Measurements from ENCODE around the gene COL5A1. TPM values are rescaled to one million over a fixed set of nuclear protein-coding genes. Genes with fewer than 3 reads are reported as not detected.

The COL5A1 gene
- total RNA-seq, 4 donors from 2014 or later: 51.9 to 78.3 (median 62.4) TPM

DNA sequence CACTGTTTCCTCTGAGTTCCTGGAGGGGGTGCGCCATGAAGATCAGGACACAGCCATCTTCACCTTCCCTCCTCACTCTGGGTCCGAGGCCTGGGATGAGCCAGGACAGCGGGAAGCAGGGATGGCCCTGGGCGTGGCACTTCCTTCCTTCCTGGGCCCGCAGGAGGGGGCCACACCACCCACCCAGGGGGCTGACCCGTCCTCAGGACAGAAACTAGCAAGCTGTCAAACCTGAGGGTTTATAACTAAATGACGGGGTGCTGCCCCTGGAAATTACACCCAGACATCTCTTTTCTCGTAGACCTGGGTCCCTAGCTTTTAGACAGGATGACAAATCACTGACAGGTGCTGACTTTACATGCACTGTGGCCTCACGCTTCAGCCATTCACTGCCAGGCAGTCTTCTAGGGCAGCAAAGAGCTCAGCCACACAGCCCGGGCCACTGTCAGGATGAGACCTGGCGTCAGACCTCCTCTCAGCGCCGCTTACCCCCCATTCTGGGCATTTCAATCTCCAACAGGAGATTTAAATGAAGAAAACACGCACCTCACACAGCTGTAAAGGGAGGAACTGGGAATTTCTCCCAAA, 247.1 kb downstream of the COL5A1 start:
- H3K4me3 ChIP-seq: no peak overlapping the region
- H3K27ac ChIP-seq: no peak overlapping the region
- no peaks in the 10 kb centered on the region for H3K36me3 ChIP-seq
- H3K27me3 ChIP-seq: peaks cover 0 to 9% of the 10 kb centered on the region in 2 donors
- H3K4me1 ChIP-seq: no peaks in the 10 kb centered on the region
- no peaks in the 10 kb centered on the region for H3K9me3 ChIP-seq
- WGBS, 2 donors: 84 to 86% methylated on average over 14 of the region's 14 CpGs
- TF ChIP-seq EP300 (IDR thresholded peaks at IDR 0.05) (no peak), POLR2A (IDR thresholded peaks at IDR 0.05) (no peak)
- TF ChIP-seq, protein P1, sequence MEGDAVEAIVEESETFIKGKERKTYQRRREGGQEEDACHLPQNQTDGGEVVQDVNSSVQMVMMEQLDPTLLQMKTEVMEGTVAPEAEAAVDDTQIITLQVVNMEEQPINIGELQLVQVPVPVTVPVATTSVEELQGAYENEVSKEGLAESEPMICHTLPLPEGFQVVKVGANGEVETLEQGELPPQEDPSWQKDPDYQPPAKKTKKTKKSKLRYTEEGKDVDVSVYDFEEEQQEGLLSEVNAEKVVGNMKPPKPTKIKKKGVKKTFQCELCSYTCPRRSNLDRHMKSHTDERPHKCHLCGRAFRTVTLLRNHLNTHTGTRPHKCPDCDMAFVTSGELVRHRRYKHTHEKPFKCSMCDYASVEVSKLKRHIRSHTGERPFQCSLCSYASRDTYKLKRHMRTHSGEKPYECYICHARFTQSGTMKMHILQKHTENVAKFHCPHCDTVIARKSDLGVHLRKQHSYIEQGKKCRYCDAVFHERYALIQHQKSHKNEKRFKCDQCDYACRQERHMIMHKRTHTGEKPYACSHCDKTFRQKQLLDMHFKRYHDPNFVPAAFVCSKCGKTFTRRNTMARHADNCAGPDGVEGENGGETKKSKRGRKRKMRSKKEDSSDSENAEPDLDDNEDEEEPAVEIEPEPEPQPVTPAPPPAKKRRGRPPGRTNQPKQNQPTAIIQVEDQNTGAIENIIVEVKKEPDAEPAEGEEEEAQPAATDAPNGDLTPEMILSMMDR (IDR thresholded peaks at IDR 0.05): no peak
- DNase-seq (ENCODE audit: low spot score in 2 of 2): no peak

DNA sequence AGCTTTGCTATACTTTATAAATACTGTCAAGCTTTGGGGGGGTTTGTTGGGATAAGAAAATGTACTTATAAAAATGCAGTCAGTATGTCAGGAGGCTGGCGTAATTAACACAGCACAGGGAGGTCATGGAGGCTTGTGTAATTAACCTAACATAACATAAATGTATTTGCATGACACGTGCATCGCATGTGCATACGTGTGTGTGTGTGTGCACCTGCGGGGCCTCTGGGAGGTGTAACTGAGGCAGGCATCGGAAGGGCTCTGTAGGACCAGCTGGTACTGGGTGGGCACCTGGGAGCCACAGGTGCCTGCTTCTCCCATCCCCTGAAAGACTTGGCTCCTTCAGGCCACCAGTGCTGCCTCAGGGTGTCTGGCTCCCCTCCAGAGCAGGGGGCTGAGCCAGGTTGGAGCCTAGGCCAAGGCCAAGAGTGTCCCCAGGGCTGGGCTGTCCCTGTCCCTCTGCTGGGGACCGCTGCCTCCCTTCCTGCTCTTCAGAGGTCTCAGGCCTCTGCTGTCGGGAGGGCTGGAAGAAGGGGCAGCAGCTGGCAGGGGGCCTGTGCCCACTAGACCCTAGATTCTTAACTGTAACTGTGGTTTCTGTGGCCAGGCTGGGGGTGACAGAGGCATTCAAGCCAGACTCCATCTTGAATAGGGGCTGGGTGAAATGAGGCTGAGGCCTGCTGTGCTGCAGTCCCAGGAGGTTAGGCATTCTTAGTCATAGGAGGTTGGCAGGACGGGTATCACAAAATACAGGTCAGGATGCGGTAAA, 248.0 kb downstream of the COL5A1 start:
- TF ChIP-seq POLR2A (IDR thresholded peaks at IDR 0.05) (no peak), EP300 (IDR thresholded peaks at IDR 0.05) (no peak)
- TF ChIP-seq, protein P1 (IDR thresholded peaks at IDR 0.05): no peak
- Histone ChIP-seq H3K36me3 (no peaks in the 10 kb centered on the region), H3K4me1 (no peaks in the 10 kb centered on the region), H3K4me3 (no peak overlapping the region), H3K9me3 (peaks cover 0 to 7% (median 0%) of the 10 kb centered on the region in 4 donors), H3K27ac (no peak overlapping the region), H3K27me3 (peaks cover 0 to 9% of the 10 kb centered on the region in 2 donors)
- DNase-seq (ENCODE audit: low spot score in 2 of 2): no peak
- WGBS, 2 donors: 87 to 97% methylated on average over 10 of the region's 10 CpGs

- Histone ChIP-seq H3K27ac (no peak overlapping the region), H3K27me3 (peaks cover 0 to 9% of the 10 kb centered on the region in 2 donors), H3K4me1 (no peaks in the 10 kb centered on the region), H3K9me3 (peaks cover 0 to 13% (median 0%) of the 10 kb centered on the region in 4 donors), H3K4me3 (no peak overlapping the region), H3K36me3 (no peaks in the 10 kb centered on the region)
- no peak for DNase-seq (ENCODE audit: low spot score in 2 of 2)
- WGBS, 2 donors: 78 to 80% methylated on average over 5 of the region's 5 CpGs
- TF ChIP-seq, protein P1 (IDR thresholded peaks at IDR 0.05): no peak
- no peak for TF ChIP-seq POLR2A (IDR thresholded peaks at IDR 0.05)
- no peak for TF ChIP-seq EP300 (IDR thresholded peaks at IDR 0.05)
Observed at GRCh38 chr9:134890155-134890495, 248.5 kb downstream of the COL5A1 start.

GRCh38 chr9:134891053-134891452, 249.4 kb downstream of the COL5A1 start:
- Histone ChIP-seq H3K27ac (no peak overlapping the region), H3K27me3 (peaks cover 0 to 9% of the 10 kb centered on the region in 2 donors), H3K4me3 (no peak overlapping the region), H3K36me3 (no peaks in the 10 kb centered on the region), H3K9me3 (peaks cover 0 to 14% (median 0%) of the 10 kb centered on the region in 4 donors), H3K4me1 (peaks cover 0 to 7% (median 2%) of the 10 kb centered on the region in 4 donors)
- no peak for DNase-seq (ENCODE audit: low spot score in 2 of 2)
- TF ChIP-seq EP300 (IDR thresholded peaks at IDR 0.05) (no peak), POLR2A (IDR thresholded peaks at IDR 0.05) (no peak)
- TF ChIP-seq, protein P1 (IDR thresholded peaks at IDR 0.05): no peak
- 82 to 86% methylated on average over 8 of the region's 8 CpGs for WGBS, 2 donors

GRCh38 chr9:134891713-134892112, 250.1 kb downstream of the COL5A1 start:
- no peak for DNase-seq (ENCODE audit: low spot score in 2 of 2)
- no peak overlapping the region for H3K4me3 ChIP-seq
- H3K9me3 ChIP-seq: peaks cover 0 to 14% (median 0%) of the 10 kb centered on the region in 4 donors
- peaks cover 0 to 5% of the 10 kb centered on the region in 2 donors for H3K27me3 ChIP-seq
- peaks cover 0 to 13% (median 2%) of the 10 kb centered on the region in 4 donors for H3K4me1 ChIP-seq
- TF ChIP-seq POLR2A (IDR thresholded peaks at IDR 0.05) (no peak), EP300 (IDR thresholded peaks at IDR 0.05) (no peak)
- TF ChIP-seq, protein P1 (IDR thresholded peaks at IDR 0.05): no peak
- no peaks in the 10 kb centered on the region for H3K36me3 ChIP-seq
- H3K27ac ChIP-seq: no peak overlapping the region
- 69 to 78% methylated on average over 4 to 5 of the region's 5 CpGs for WGBS, 2 donors

All from tibial nerve (tissue), 4 donors.